ENCODE results near the gene SNX9.
A peak's percentile ranks its signal among the peaks of the same experiment; 100 is the strongest.

Gene SNX9

GRCh38 chr6:157779705-157780604, 43.1 kb upstream of the SNX9 start:
- DNase-seq (ENCODE audit: low read depth in 2 of 2): peak; percentile 34 to 53
- no peak overlapping the region for H3K4me3 ChIP-seq (replicated peaks in 1 of 2; ENCODE audit: low read depth in 2 of 2, low read length in 2 of 2)
- TF ChIP-seq CTCF (IDR thresholded peaks at IDR 0.05; ENCODE audit: low read depth, low read length): no peak

- no peak overlapping the region for H3K4me3 ChIP-seq (replicated peaks in 1 of 2; ENCODE audit: low read depth in 2 of 2, low read length in 2 of 2)
- TF ChIP-seq CTCF (IDR thresholded peaks at IDR 0.05; ENCODE audit: low read depth, low read length): no peak
- no peak for DNase-seq (ENCODE audit: low read depth in 2 of 2)
These were observed 37.4 kb upstream of the SNX9 start for GRCh38 chr6:157785636-157786035.

GRCh38 chr6:157786221-157786620, 36.8 kb upstream of the SNX9 start:
- no peak for TF ChIP-seq CTCF (IDR thresholded peaks at IDR 0.05; ENCODE audit: low read depth, low read length)
- DNase-seq (ENCODE audit: low read depth in 2 of 2): no peak
- no peak overlapping the region for H3K4me3 ChIP-seq (replicated peaks in 1 of 2; ENCODE audit: low read depth in 2 of 2, low read length in 2 of 2)

GRCh38 chr6:157787080-157787479, 36.0 kb upstream of the SNX9 start:
- no peak for TF ChIP-seq CTCF (IDR thresholded peaks at IDR 0.05; ENCODE audit: low read depth, low read length)
- peak in 1 of 2 donors; percentile 67 for DNase-seq (ENCODE audit: low read depth in 2 of 2)
- no peak overlapping the region for H3K4me3 ChIP-seq (replicated peaks in 1 of 2; ENCODE audit: low read depth in 2 of 2, low read length in 2 of 2)

- TF ChIP-seq CTCF (IDR thresholded peaks at IDR 0.05; ENCODE audit: low read depth, low read length): no peak
- DNase-seq (ENCODE audit: low read depth in 2 of 2): no peak
- no peak overlapping the region for H3K4me3 ChIP-seq (replicated peaks in 1 of 2; ENCODE audit: low read depth in 2 of 2, low read length in 2 of 2)
These were observed 34.9 kb upstream of the SNX9 start for GRCh38 chr6:157788180-157788579.

GRCh38 chr6:157789297-157789696, 33.7 kb upstream of the SNX9 start:
- no peak for TF ChIP-seq CTCF (IDR thresholded peaks at IDR 0.05; ENCODE audit: low read depth, low read length)
- no peak overlapping the region for H3K4me3 ChIP-seq (replicated peaks in 1 of 2; ENCODE audit: low read depth in 2 of 2, low read length in 2 of 2)
- DNase-seq (ENCODE audit: low read depth in 2 of 2): no peak

Measured in cardiac fibroblast (primary cell).